HG03469 (cell line): Measurements from ENCODE around the gene GPR176.

Source experiments
- ATAC-seq: cut with Tn5 transposase; IDR thresholded peaks from one replicate; pipeline ENCODE4 v1.9.1; 2021; ENCODE audit warnings: mild to moderate bottlenecking, moderate library complexity, moderate number of reproducible peaks; ENCODE audit not compliant: unreplicated experiment

GPR176 gene

GRCh38 chr15:39892418-39892817 lies 27.6 kb downstream of the GPR176 start:
- no peak for ATAC-seq

DNA sequence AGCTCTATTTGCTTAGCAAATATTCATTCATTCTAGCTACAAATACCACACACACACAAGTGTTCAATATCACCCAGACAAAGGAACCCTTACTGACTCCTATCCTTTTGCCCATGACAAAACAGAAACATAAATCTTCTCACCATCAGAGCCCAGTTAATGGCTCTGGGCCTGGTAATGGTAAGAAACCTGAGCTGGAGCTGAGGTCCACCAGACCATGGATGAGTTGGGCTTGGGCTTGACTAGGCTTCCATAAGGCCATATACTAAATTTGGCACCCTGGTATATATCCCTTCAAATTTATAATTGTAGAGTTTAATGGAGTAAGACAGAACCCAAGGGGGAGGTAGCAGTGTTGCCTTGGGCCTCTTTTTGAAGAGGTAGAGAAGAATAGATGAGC lies 29.4 kb downstream of the GPR176 start:
- ATAC-seq, result no peak

DNA sequence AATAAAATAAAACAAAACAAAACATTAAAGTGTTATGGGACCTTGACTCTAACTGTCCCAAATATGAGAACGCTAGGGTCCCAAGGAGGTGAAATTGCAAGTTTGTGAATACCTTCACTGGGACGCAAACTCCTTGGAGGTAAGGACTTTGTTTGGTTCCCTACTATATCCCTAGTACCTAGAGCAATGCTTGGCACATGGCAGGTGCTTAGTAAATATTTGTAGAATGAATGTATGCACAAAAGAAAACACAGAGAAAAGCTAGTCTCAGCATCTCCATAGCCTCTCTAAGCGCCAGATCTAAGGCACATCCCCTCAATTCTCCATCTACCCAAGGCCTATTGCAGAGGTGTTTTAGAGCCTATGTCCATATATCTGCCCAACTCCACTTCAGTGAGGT lies 30.5 kb downstream of the GPR176 start:
- ATAC-seq, result no peak

DNA sequence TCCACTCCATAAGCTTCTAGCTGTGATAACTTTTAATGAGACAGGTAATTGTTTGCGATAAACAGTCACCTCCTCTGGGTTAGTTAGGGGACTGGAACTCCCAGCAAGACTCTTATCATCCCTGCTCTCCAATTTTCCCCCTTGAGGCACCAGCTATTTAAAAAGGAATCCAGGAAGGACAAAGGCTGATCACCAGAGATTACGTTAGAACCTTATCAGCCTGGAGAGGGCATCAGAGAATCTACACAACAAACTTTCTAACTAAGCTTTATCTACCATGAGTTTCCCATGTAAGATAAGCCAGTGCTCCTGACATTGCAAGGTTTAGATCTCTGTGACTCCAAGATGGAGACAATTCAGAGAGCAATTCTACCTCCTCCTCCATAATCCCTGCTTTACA lies 31.3 kb downstream of the GPR176 start:
- no peak for ATAC-seq

DNA sequence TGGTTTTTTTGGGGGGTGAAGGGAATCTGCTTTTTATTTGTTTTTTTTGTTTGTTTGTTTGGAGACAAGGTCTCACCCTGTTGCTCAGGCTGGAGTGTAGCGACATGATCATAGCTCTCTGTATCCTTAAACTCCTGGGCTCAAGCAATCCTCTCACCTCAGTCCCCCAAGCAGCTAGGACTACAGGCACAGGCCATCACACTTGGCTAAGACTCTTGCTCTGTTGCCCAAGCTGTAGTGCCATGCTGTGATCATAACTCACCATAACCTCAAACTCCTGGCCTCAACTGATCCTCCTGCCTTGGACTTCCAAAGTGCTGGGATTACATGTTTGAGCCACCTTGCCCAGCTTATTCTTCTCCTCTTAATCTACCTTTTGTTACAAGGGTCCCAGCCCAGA lies 31.8 kb downstream of the GPR176 start:
- ATAC-seq, result no peak

GRCh38 chr15:39887832-39888231 lies 32.2 kb downstream of the GPR176 start:
- no peak for ATAC-seq

DNA sequence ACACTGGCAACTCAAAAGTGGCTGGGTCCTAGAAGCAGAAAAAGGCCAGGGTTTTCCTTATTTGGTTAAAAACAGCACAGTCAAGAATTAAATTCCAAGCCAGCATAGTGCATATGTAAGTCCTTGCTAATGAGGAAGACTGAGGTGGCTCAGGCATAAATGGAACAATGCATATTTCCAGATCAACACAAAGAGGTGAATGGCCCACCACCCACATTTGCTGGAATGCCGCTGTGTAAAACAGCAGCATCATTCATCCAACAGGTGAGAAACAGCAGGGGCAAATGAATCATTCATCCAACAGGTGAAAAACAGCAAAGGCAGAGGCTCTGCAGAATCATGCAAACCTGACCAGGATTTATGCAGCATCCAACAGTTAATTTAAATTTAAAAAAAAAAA lies 32.9 kb downstream of the GPR176 start:
- no peak for ATAC-seq

GRCh38 chr15:39886418-39886817 lies 33.6 kb downstream of the GPR176 start:
- no peak for ATAC-seq

- ATAC-seq, result no peak
These were observed 34.8 kb downstream of the GPR176 start for GRCh38 chr15:39885099-39885777.

GRCh38 chr15:39884351-39884750 lies 35.7 kb downstream of the GPR176 start:
- no peak for ATAC-seq

DNA sequence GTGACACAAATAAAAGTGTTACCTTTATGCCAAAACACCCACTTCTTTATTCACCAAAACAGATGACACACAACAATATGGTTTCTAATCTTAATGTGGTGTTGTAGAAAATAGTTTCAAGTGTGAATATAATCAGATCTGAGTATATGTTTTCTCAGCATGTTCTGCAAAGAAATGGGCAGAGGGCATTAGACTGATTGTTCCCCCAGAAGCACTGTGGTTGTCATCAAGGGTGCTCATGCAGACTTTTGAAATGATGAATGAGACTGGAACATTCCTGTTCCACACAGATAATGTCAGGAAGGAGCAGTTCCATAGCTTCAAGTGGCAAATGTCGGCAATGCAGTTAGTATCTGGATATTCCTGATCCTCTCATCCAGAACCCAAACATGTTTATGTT lies 37.5 kb downstream of the GPR176 start:
- ATAC-seq, result no peak

GRCh38 chr15:39881790-39882189 lies 38.3 kb downstream of the GPR176 start:
- no peak for ATAC-seq

DNA sequence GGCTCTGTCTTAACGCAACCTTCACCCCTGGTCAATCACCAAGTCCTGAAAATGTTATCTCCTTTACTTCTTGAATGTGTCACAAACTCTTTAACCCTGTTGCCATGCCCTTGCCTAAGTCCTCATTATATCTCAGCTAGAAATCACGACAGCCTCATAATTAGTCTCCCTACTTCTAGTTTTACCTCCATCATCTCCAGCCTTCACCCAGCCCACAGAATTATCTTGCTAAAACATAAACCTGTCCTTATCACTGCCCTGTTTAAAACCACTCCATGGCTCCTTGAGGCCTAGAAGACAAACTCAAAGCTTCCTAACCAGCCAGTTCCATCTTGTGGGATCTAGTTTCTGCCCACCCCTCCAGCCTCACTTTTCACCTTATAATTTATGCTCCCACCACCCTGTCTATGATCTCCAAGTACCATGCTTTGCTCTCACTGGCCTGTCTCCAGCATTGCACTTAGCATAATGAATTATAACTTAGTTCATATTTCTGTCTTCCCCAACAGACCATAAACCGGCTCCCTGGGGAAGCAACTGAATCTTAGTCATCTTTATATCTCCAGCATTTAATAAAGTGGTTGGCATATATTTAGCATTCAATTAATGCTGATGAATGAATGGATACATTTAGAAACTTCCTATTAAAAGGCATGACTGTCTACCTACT lies 39.2 kb downstream of the GPR176 start:
- no peak for ATAC-seq

- no peak for ATAC-seq
These were observed 41.7 kb downstream of the GPR176 start for GRCh38 chr15:39878406-39878785.

DNA sequence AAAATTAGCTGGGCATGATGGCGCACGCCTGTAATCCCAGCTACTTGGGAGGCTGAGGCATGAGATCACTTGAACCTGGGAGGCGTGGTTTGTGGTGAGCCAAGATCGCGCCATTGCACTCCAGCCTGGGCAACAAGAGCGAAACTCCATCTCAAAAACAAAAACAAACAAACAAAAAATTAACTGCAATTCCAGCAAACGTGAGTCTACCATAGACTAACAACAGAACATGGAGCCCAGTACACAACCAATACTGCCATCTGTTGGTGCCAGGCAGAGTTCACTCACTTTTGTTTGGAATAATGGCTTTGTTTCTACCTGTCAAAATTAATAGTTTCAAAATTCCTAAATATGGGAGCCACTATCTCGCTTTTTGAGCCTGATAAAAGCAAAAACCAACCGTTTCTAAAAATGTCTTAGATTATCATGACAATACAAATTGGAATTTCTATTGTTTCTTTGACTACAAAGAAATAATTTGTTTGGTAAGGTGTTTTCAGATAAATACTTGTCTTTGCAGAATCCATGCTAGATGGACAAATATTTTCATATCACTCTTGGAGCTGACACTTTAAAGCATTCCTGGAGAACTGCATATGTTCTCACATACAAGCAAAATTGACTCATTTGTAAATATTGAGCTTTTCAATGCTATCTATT lies 45.0 kb downstream of the GPR176 start:
- no peak for ATAC-seq

DNA sequence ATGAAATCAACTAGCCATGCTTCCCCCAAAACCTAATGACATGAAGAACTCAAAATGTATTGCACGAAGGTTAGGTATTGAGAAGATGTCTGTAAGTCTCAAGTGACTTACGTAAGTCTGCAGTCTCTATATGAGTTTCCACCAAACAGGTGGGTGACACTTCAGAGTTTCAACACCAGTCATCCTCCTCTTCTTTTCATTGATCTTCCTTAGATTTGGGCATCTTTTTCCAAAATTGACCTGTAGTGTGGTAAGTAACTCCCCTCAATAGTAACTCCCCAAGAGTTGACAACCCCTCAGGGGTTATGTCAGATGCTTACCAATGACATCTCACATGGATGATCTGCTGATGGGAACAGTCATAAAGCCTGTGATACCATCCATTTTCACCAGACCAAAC lies 46.1 kb downstream of the GPR176 start:
- ATAC-seq, result no peak

- no peak for ATAC-seq
These were observed 49.5 kb downstream of the GPR176 start for GRCh38 chr15:39870537-39870936.

GRCh38 chr15:39869858-39870515 lies 50.1 kb downstream of the GPR176 start:
- no peak for ATAC-seq

DNA sequence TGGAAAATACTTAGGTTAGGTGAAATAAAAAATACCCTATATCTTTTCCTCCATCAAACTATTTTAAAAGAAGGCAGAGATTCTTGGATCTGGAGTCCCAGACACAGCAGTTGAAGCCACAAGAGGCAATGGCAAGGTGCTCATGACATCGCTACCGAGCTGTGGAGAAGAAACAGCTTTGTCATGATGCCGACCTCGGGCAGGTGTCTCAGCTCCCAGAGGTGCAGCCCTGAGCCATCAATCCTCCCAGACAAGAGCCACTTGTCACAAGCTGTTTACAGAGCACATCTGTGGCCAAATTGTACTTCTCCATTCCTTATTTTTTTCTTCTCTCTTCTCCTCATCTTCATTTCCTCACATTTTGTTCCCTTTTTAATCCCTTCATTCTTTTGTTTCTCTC lies 50.8 kb downstream of the GPR176 start:
- ATAC-seq, result no peak

DNA sequence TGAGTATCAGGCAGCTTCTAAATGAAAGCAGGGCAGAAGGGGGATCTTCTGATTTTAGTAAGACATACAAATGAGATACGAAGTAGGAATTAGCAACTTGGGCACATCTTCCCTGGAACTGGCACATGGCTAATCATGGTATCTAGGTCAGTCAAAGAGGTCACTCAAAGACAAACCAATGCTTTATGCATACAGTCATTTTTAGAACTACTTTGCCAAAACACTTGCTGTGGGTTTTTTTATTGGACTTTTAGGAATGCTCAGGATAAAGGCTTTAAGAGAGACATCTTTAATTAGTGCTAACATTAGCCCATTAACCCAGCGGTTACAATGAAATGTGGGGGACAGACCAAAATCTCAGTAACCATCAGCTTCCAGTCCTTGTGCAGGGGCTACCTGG lies 51.7 kb downstream of the GPR176 start:
- ATAC-seq, result no peak

DNA sequence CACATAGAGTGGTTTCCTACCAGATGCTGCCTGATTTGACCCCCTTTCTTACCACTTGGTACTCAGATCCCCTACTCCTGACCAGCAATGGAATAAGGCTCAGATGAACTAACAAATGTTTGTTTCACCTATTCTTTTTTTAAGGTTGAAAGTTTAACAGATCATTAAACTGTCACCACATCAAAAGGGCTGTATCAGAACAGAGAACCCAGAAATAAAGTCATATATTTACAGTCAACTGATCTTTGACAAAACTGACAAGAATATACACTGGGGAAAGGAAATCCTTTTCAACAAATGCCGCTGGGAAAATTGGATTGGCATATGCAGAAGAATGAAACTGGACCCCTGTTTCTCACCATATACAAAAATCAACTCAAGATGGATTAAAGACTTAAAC lies 56.0 kb downstream of the GPR176 start:
- no peak for ATAC-seq

- ATAC-seq, result no peak
These were observed 59.2 kb downstream of the GPR176 start for GRCh38 chr15:39860871-39861270.
